Measurements from ENCODE around the gene USP31. TPM values are rescaled to one million over a fixed set of nuclear protein-coding genes. Genes with fewer than 3 reads are reported as not detected.

The USP31 gene
- total RNA-seq, 1 donor from 2014 or later, result 50.6 TPM

DNA sequence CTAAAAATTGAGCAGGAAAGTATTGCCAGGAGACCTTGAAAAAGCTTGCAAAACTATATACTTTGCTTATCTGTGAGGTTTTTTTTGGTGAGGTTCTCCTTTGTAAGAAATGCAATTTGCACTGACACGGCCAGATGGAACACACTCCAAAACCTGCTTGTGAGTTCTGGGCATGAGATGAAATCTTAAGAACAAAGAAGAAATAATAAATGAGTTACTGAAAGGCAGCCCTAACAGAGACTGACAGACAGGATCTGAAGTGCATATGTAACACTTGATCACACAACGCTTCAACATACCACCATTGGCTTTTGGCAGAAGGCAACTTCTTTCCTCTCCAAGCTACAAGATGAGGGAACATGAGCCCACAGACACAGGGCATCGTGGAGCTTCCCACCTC is 82.6 kb downstream of the USP31 start:
- no peak for DNase-seq (ENCODE audit: extremely low read depth, low read depth, low spot score)

DNA sequence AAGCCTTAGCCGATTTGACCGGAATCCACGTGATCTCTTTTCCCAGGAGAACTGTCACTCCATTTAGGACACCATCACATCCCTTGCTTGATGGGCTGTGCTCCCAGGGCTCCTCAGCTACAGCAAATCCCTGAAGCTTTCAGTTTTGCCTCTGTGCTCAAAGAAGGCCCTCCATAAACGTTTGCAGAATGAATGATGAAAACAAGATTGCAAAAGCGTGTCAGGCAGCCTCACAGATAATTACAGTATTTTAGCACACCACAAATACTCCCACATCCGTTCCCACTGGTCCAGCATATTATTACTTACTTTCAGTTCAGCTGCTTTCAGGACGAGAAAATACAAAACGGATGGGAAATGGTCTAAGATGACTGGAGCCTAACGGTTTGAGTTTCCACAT is 84.6 kb downstream of the USP31 start:
- no peak for DNase-seq (ENCODE audit: extremely low read depth, low read depth, low spot score)

GRCh38 chr16:23062524-23062923 is 86.7 kb downstream of the USP31 start:
- DNase-seq (ENCODE audit: extremely low read depth, low read depth, low spot score), result no peak

- no peak for DNase-seq (ENCODE audit: extremely low read depth, low read depth, low spot score)
Measured at GRCh38 chr16:23061669-23062068, 87.6 kb downstream of the USP31 start.

DNA sequence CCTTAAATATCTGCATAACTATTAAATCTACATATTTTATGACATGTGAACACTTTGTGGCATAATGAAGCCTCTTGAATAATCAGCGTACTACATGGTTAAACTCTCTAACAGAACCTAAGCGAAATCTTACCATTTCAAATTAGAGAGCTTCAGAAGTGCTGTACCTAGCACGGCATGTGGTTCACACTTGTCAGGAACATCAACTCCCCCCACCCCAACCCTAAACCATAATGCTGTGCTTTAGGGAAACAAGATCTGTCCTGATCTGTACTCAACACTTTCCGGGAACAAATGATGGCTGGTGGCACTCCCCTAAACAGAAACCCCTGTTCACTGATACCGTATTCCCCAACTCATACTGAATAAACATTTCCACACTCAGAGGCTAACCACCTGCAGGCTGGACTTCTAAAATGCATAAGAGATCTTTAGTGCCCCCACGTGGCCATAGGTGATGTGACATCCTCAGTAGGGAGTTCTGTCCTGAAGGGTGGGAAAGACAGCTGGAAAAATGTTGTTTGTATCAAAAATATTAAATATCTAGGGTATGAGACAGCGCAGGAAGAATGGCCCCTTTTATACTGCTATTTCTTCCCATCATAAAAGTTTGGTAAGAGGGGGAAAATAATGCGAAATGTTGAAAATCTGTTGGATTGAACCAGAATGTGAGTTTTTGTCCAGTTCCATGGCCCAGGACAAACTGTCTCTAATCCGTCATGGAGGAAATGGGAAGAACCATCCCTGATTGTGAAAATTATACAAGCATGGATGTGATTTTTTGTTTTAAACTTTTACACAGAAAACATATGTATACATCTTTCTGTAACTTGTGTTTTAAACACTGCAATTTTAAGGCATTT is 88.6 kb downstream of the USP31 start:
- peak; percentile 48 for DNase-seq (ENCODE audit: extremely low read depth, low read depth, low spot score)

DNA sequence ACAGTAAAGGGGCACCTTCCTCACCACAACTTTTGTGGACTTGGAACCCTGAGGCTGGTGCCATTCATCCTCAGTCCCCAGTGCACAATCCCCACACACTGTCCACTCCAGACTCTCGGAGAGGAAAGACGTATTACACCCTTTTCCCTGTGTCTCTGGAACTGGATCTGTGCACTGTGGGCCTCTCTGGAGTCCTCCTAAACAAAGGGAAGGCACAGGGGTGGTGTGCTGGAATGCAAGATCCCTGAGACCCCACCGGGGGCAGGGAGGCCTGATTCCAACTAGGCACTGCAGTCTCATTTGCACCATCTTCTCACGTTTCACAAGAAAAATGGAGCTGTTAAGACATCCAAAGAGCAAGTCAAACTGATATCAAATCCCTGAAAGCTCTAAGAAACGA is 89.8 kb downstream of the USP31 start:
- DNase-seq (ENCODE audit: extremely low read depth, low read depth, low spot score), result no peak

GRCh38 chr16:23058576-23058975 is 90.7 kb downstream of the USP31 start:
- DNase-seq (ENCODE audit: extremely low read depth, low read depth, low spot score), result no peak

GRCh38 chr16:23057013-23057596 is 92.1 kb downstream of the USP31 start:
- DNase-seq (ENCODE audit: extremely low read depth, low read depth, low spot score), result no peak

DNA sequence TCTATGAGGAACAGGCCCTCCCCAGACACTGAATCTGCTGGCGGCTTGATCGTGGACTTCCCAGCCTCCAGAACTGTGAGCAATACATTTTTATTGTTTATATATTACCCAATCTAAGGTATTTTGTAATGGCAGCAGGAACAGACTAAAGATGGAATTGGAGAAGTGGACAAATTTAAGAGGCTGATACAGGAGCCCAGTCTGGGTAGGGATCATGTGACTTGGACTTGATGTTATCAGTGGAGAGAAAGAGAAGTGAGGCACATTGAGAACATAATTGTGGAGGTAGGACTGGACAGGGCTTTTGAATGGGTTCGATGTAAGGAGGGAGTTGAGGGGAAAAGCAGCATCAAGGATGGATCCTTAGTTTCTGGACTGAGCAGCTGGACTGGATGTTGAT is 93.8 kb downstream of the USP31 start:
- DNase-seq (ENCODE audit: extremely low read depth, low read depth, low spot score), result no peak

DNA sequence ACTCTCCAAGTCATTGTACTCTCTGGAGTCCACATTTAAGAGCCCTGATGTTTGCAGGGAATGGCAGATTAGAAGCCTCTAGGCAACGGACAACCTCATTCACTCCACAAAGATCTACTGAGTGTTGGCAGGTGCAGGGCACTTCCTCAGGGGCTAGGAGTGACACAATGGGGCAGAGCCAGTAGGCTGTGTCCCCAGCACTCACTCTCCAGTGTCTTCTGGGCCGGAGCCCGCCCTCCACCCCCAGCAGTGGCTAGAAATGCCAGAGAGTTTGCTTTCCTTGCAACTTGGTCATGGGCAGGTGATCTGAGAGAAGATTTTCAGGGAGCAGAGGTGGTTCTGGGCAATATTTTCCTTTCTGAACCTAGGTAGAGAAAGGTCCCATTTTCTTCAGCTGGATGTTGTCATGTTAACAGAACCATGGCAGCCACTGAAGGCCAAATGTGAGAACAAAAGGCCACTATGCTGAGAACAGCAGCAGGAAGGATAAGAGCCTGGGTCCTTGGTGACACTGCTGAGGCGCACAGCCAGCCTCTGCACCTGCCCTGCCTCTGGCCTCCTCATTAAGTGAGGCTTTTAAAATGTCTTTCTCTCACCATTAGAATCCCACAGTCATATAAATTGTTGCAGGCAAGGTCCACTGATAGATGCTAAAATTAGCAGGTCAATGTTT is 96.2 kb downstream of the USP31 start:
- DNase-seq (ENCODE audit: extremely low read depth, low read depth, low spot score), result no peak

- DNase-seq (ENCODE audit: extremely low read depth, low read depth, low spot score), result no peak
Measured at GRCh38 chr16:23052221-23052620, 97.0 kb downstream of the USP31 start.

GRCh38 chr16:23051587-23051986 is 97.7 kb downstream of the USP31 start:
- no peak for DNase-seq (ENCODE audit: extremely low read depth, low read depth, low spot score)

- no peak for DNase-seq (ENCODE audit: extremely low read depth, low read depth, low spot score)
Measured at GRCh38 chr16:23048164-23048563, 101.1 kb downstream of the USP31 start.

GRCh38 chr16:23045025-23045424 is 104.2 kb downstream of the USP31 start:
- no peak for DNase-seq (ENCODE audit: extremely low read depth, low read depth, low spot score)

GRCh38 chr16:23040246-23040645 is 109.0 kb downstream of the USP31 start:
- no peak for DNase-seq (ENCODE audit: extremely low read depth, low read depth, low spot score)

DNA sequence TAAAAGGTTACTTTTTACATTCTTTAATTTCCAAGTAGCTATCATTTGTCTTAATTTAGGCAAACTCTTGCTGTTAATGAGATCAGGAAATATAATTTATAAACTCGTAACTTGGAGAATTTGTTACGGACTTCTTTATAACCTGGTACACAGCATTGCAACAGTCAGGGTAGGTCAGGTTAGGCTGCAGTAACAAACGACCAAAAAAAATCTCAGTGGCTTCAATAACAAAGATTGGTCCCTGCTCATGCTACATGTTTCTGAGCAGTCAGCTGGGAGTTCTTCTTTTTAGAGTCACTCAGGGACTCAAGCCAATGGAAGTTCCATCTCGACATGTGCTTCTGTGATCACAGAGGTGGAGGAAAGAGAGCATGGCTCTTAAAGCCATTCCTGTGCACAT is 110.1 kb downstream of the USP31 start:
- no peak for DNase-seq (ENCODE audit: extremely low read depth, low read depth, low spot score)

GRCh38 chr16:23035240-23035639 is 114.0 kb downstream of the USP31 start:
- no peak for DNase-seq (ENCODE audit: extremely low read depth, low read depth, low spot score)

- no peak for DNase-seq (ENCODE audit: extremely low read depth, low read depth, low spot score)
Measured at GRCh38 chr16:23031508-23032098, 117.6 kb downstream of the USP31 start.

- DNase-seq (ENCODE audit: extremely low read depth, low read depth, low spot score), result no peak
Measured at GRCh38 chr16:23029733-23030420, 119.4 kb downstream of the USP31 start.

DNA sequence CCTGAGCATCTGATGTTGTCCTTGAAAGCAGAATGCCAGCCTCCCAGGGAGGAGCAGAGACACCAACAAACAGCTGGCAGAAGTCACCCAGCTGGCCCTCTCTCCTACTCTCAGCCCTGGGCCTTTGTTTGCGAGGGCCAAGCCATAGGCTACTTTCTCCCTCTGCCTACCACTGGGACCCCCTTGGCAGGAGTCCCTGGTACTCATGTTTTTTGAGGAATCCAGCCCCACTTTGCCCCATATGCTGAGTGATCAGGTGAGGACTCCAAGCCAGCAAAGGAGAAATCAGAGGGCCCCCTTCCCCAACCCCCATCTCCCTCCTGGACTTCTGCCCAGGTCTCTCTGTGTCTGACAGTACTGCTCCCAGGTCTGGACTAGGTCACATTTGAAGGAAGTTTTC is 121.9 kb downstream of the USP31 start:
- no peak for DNase-seq (ENCODE audit: extremely low read depth, low read depth, low spot score)

DNA sequence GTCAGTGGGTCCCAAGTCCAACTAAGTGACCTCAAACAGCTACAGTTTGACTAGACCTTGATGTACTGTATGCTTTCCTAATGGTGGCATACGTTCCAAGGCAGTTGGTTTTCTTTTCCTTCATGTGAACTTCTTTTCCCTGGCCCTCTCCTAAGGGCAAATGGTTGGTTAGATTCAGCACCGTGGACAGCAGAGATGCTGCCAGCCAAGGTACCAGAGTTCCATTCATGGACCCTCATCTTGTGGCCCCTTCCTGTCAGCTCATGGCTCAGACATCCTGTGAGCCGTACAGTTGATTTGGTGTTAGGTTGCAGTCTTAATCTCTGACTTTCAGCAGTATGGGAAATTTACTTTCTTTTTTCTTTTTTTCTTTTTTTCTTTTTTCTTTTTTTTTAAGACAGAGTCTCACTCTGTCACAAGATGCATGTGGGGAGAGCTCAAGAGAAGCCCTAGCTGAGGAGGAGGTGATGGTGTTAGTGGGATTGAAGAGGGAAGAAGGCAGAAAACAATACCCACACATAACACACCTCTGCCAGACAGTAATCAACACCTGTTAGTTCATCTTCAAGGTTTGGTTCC is 122.4 kb downstream of the USP31 start:
- DNase-seq (ENCODE audit: extremely low read depth, low read depth, low spot score), result no peak
